ENCODE results near the gene FBXL19.
"Not testable (repeated sequence)": the region's sequence is repeated elsewhere in the genome, so short reads cannot be mapped to it uniquely, and the experiment has no call there.

The FBXL19 gene

DNA sequence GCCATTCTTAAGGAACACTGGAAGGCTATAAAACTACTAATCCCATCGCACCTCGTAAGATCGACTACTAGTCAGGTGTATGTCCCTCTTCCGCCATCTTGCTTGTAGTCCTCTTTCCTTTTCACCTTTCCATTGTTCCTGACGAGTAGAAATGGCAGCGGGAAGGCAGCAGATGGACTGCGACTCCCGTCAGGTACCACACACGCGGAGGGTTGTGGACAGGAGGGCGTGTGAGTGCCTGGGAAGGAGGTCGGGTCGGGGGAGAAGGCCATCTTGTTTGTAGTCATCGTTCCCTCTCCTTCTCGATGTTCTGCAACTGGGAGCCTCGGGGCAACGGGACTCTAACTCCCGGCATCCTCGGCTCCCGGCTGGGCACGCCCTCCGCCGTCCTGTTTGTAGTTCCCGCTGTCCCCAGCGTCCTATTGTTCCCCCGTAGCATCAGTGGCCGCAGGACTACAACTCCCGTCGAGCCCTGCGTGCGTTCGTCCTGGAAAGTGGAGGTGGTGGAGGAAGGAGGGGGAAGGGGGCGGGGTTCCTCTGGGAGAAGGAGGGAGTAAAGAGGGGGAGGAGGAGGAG is 324 bp upstream of the FBXL19 start:
- peak; percentile 98 for DNase-seq

DNA sequence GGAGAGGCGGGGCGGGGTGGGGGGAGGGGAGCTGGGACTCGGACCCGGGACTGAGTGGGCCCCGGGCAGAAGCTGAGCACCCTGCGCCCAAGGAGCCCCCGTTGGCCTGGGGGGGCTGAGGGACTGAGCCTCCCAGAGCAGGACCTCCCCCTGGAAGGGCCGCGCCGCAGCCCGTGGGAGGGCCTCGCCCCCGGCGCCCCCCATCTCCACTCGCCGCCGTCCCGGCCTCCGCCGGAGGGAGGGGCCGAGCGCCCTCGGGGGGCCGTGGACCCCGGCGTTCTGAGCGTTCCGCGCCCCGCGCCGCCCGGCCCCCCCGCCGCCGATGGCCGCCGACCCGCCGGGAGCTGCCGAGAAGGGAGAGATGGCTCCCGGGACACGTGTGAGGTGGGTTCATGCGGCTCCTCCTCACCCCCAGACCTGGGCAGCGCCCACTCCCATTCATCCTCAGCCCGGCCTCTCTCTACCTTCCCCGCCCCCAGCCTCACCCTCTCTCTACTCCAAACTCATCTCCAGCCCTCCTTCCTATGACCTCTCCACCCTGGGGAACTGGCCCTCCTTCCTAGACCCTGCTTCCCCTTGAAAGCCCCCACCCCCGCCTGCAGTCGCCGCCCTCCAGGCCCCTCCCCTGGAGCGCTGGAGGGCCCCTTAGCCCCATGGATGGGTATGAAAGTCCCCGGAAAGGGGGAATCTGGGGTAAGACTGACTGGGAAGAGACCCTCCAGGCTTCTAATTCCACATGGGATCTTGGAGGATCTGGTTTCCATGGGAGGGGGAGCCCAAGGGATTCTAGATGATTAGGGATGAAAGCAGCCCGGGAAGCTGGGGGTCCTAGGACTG is 922 bp downstream of the FBXL19 start:
- DNase-seq = no peak

DNA sequence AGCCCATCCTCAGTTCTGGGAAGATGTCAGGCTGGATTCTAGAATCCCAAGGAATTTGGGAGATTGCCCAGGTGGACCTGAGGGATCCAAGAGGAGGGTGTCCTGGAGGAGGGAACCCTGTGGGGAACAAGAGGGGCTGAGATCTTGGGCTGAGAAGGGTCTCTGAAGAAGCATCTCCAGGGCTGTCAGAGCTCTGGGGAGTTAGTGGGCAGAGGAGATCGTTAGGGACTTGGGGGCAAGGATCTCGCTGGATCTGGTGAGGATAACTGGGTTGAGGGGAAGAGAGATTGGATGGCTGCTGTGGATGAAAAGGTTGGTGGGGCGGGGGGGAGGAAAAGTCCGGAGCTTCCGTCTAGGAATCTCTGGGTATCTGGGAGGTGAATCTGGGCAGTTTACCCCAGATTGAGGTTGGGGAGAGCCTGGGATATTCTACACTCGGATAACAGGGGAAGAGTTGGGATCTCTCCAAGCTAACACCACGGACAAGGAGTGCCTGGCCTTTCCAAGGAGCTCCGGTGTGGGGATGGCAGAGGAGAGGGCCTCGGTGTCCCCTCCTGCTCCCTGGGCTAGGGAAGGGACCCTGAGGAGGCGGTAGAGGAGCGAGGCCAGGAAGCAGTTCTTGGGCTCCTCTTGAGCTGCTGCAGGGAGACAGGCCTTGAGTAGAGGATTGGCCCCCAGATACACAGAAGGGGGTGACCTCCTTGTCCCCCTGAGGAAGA is 1.7 kb downstream of the FBXL19 start:
- DNase-seq = no peak

DNA sequence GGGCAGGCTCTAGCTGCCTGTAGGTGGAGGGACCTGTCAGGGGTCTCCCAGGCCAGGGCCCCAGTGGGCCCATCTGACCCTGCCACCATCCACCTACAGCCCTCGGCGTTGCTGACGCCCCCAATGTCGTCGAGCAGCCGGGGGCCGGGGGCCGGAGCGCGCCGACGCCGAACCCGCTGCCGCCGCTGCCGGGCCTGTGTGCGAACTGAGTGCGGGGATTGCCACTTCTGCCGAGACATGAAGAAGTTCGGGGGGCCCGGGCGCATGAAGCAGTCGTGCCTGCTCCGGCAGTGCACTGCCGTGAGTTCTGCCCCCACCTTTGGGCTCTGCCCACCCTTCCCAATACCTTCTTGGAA is 2.2 kb downstream of the FBXL19 start:
- DNase-seq = no peak

DNA sequence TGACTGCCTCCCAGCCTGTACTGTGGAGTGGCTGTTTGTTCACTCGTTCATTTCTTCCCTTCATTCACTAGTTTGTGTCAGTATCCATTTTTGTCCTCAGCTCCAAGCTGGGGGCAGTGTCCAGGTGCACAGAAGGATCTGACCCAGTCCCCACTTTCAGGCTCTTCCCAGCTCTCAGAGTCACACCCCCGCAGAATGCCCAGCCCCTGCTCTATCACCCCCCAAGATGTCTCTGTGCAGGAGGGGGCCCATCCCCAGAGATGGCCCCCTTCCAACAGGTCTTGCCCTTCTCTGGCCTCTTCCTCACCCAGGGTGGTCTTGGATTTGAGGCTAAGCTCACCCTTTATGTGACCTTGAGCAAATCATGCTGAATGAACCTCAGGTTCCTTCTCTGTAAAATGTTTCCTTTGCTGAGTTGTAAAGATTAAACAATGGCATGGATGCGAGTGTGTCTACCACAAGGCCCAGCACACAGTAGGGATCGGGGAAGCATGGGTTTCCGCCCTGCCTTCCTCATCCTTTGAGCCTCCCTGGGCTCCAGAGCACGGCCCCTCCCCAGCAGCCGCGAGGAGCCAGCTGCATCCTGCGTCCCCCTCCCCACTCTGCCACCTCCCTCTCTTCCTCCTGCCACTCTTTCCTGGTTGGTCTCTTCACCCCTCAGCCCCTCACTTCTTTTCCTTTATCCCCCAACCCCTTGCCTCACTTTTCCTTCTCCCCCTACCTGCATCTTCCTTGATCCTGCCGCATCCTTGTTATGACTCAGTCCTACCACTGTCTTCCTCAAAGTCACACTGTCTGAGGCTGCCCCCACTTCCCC is 2.8 kb downstream of the FBXL19 start:
- no peak for DNase-seq

DNA sequence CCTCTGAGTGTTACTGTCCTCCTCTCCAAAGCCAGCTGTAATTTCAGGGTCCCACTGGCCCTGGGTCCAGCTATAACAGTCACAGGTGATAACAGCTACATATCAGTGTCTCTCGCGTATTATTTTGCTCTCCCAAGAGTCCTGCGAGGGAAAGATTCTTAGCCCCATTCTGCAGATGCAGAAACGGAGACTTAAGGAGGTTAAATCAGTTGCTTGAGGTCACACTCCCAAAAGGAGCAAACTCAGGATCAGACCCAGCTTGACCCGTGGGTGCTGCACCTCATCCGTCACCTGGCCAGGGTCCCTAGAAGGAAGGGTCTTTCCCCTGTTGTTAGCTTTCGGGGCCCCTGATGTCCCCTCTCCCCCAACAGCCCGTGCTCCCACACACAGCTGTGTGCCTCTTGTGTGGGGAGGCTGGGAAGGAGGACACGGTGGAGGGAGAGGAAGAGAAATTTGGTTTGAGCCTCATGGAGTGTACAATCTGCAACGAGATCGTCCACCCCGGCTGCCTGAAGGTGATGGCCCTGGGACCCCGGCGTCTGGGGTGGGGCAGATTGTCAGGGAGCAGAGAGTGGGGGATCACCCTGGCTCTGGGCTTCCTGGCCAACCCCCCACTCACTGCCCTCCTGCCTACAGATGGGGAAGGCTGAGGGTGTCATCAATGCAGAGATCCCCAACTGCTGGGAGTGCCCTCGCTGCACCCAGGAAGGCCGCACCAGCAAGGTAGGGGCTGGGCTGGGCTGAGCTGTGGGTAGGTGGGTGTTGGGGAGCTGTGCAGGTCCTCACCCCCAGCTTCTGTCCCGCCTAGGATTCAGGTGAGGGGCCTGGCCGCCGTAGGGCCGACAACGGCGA is 3.8 kb downstream of the FBXL19 start:
- DNase-seq = no peak

DNA sequence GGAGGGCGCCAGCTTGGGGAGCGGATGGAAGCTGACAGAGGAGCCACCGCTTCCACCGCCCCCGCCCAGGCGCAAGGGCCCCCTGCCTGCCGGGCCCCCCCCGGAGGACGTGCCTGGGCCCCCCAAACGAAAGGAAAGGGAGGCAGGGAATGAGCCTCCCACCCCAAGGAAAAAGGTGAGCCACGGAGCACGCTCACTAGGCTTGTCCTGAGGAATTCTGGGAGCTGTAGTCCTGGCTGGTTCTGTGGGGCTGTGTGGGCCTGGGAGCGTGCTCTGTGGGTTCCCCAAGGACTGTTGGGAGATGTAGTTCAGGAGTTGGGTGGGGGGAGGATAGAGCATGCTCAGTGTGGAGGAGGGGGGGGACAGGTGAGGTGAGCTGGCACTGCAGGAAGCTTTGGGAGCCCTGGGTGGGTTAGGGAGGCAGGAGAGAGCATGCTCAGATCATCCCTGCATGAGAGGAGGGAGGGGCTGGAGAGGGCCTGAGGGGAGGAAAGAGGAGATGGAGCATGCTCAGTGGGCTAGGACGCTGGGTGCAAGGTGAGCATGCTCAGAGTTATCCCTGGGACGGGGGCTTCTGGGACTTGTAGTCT is 4.5 kb downstream of the FBXL19 start:
- DNase-seq = peak; percentile 80

DNA sequence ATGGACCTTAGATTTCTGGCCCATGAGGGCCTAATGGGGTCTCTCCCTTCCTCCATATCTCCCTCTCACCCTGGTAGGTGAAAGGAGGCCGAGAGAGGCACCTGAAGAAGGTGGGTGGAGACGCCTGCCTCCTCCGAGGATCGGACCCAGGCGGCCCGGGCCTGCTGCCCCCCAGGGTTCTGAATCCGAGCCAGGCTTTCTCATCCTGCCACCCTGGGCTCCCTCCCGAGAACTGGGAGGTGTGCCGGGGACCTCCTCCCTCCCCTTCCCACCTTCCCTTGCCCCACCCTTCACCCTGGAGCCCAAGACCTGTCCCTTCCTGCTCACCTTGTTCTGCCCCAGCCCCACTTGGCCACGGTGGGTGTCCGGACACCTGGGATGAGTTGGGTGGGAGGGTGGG is 5.0 kb downstream of the FBXL19 start:
- no peak for DNase-seq

DNA sequence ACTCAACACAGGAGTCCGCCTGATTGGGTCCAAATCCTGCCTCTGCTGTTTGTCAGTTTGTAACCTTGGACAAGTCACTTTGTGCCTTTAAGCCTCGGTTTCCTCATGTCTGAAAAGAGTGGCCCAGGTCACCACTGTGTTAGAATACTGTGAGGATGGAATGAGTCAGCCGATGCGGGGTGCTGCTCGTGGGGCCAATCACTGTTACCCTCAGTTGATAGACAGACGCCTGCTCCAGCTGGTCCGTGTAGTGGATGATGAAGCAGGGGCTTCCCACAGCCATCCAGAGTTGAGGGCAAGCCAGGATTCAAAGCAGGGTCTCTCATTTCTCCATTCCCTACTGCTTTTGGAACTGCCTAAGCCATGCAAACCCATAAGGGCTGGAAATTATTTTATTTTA is 5.8 kb downstream of the FBXL19 start:
- DNase-seq = no peak

DNA sequence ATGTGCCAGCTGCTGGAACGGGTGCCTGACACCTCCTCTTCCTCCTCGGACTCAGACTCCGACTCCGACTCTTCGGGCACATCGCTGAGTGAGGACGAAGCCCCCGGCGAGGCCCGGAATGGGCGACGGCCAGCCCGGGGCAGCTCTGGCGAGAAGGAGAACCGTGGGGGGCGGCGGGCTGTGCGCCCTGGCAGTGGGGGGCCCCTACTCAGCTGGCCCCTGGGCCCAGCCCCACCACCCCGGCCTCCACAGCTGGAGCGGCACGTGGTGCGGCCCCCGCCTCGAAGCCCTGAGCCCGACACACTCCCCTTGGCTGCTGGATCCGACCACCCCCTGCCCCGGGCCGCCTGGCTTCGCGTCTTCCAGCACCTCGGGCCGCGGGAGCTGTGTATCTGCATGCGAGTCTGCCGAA is 6.8 kb downstream of the FBXL19 start:
- no peak for DNase-seq

DNA sequence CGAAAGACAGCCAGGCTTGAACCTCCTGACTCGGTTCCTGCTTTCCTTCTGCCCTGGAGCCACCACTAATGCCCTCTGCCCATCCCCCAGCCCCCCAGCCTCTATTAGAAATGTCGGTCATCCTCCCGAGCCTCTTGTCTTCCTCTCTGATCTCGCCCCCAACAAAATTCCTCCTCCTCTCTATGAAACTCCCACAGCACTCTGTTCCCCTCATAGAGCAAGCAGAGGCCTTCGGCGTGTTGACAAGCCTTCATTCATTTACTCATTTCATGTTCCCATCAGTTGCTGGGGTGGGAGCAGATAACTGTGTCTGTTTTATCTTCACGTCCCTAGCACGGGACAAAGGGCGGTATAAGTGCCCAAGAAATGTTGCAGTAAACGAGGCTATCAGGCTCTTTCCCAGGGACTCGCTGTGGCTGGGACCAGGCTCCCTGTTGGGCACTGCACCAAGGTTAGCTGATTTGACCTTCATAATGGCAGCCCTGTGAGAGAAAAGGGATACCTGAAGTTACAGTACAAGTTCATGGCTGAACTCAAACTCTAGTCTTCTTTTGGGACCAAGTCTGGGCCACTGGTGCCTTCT is 7.8 kb downstream of the FBXL19 start:
- no peak for DNase-seq

DNA sequence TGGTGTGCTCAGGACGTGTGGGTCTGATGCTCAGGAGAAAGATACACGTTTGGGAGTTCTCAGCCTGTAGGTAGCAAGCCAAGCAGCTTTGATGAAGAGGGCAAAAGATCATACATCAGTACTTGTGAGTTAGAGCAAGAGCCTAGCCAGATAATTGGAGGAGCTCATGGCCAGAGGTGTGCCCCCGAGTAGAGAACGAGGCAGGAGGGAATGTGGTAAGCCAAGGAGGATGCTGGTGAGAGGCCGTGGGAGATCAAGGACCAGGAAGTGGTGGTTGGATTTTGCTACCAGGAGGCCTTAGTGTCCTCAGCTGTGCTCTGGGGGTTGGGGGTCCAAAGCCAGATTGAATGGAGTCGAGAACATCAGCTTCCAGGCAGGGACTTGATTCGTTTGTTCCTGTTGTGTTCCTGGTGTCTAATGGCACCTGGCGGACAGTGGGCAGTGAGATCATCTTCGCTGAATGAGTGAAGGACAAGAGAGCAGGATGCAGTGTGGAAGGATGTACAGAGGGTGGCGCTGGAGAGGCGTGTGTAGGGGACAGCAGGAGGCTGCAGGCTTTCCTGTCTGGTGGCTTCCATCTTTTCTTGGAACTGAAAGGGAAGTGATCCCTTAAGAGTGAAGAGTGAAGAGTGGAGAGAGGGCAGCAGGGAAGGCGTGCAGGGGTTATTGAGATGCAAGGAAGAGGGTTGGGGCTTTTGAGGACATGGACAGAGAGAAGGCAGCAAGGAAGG is 11.6 kb downstream of the FBXL19 start:
- DNase-seq = peak; percentile 39

DNA sequence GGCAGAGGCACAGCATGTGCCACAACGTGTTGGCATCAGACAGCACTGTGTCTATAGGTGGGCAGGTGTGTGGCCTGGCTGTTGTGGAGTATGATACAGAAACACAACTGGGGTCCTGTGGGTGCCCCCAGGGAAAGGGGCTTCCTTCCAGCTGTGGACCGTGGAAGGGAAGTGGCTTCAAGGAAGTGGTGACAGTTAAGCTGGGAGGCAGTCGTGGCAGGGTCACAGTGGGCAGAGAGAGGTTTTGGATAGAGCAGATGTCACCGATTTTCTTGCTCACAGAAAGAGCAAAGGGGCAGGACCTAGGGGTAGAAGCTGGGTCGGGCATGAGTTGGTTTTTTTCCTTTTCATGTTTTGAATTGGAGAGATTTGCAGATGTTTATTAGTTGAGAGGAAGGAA is 14.3 kb downstream of the FBXL19 start:
- no peak for DNase-seq

DNA sequence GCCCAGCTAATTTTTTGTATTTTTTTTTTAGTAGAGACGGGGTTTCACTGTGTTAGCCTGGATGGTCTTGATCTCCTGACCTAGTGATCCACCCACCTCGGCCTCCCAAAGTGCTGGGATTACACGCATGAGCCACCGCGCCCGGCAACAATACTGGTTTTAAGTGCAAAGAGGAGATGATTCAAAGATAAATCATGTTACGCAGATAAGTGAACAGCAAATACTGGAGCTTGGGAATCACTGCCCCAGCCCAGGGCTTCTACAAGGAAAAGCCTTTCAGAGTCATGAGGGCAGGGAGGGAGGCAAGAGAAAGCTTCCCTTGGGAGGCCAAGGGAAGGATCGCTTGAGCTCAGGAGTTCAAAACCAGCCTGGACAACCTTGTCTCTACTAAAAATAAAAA is 16.2 kb downstream of the FBXL19 start:
- DNase-seq = not testable (repeated sequence)

DNA sequence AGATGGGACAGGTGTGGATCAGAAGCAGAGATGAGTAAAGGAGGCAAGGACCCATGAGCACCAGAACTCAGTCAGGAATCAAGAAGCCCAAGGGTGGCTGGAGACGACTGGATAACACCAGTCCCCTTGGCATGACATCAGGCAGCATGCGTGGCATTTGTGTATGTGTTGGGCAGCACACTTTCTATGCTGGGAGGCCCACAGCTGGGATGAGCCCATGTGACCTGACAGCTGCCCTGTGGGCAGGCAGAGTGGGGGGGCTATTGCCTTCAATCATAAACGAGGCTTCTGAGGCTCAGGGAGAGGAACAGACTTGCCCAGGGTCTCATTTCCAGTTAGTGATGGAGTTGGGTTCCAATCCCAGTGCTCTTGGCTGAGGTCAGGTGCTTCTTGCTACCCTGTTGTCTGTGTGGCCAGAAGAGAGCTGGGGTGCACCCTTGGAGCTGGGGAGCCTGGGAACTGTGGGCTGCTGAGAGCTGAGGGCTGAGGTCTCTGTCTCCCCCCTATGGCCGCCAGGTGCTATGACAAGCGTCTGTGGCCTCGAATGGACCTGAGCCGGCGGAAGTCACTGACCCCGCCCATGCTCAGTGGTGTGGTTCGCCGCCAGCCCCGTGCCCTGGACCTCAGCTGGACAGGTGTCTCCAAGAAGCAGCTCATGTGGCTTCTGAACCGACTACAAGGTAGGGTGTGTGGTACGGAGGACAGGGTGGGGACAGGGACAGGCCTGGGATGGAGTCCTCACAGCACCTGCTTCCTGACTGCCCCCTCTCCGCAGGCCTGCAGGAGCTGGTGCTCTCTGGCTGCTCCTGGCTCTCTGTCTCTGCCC is 18.4 kb downstream of the FBXL19 start:
- no peak for DNase-seq

DNA sequence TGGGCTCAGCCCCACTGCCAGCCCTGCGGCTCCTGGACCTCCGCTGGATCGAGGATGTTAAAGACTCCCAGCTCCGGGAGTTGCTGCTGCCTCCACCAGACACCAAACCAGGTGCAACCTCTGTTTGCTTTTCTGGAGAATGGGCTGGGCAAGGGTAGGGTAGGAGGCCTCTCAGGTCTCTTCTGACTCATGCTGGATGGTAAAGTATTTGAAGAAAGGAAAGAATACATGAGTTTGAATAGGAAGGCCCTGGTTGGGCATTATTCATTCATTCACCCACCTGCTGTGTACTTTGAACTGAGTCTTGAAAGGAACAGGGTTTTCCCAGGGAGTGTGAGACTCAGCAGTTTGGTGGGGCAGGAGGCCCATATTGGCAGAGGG is 19.0 kb downstream of the FBXL19 start:
- DNase-seq = no peak

DNA sequence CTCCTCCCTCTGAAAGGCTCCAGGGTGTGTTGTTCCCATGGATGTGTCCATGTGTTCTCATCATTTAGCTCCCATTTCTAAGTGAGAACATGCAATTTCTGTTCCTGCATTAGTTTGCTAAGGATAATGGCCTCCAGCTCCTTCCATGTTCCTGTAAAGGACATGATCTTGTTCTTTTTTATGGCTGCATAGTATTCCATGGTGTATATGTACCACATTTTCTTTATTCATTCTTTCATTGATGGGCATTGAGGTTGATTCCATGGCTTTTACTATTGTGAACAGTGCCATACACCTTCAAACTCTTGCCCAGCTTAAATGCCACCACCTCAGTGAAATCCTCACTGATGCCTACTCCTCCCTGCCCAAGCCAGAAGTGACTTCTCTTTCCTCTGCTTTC is 21.0 kb downstream of the FBXL19 start:
- DNase-seq = no peak

DNA sequence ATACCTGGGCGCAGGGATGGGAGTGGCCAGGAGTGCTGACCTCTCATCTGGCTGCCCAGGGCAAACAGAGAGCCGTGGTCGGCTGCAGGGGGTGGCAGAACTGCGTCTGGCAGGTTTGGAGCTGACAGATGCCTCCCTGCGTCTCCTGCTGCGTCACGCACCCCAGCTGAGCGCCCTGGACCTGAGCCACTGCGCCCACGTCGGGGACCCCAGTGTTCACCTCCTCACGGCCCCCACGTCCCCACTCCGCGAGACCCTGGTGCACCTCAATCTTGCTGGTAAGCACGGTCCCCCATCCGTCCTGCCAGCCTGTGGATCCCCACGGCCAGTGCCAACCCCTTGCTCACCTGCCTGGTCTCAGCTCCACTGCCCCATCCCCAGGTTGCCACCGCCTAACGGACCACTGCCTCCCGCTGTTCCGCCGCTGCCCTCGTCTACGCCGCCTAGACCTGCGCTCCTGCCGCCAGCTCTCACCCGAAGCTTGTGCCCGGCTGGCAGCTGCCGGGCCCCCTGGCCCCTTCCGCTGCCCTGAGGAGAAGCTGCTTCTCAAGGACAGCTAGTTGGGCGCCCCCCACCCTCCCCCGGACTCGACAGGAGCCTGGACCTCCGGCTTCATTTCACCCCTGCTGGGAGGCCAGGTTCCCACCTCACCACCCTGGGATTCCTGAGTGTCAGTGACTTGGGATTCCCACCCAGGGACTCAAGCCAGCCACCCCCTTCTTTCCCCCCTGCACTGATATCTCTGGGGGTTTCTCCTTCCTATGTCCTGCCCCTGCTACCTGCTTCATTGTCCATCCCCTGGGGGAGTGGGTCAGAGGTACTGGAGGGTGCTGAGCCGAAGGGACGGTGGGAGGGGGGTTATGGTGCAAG is 23.5 kb downstream of the FBXL19 start:
- DNase-seq = no peak

DNA sequence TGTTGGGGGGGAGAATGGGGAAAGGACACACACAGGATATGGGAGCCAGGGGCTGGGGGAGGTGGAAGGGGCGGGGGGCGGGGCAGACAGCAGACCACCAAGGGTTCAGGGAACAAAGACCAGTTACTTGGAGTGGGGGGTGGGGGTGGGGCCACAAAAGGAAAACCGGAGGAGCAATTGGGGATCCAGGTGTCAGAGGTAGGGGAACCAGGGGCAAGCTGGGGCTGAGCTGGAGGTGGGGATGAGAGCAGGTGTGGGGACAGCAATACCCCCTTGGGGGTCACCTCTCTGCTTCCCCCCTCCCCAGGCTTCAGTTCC is 24.1 kb downstream of the FBXL19 start:
- no peak for DNase-seq

Data from NCI-H1694 (cell line).